Stomach smooth muscle (tissue), 2 donors: Measurements from ENCODE around the gene PHACTR1.

Experiments
- H3K27ac ChIP-seq: one replicate; pipeline ENCODE4 v1.7.0; 2013; ENCODE audit warnings: mild to moderate bottlenecking, low read length, inconsistent platforms
- H3K27me3 ChIP-seq, 2 donors: one replicate each; pipeline ENCODE4 v1.7.0; 2013; ENCODE audit warnings: low read length in 2 of 2; ENCODE audit not compliant: insufficient read depth in 2 of 2, control insufficient read depth in 1 of 2
- H3K36me3 ChIP-seq, 2 donors: one replicate each; pipeline ENCODE4 v1.7.0; 2013; ENCODE audit warnings: low read length in 2 of 2; ENCODE audit not compliant: control insufficient read depth in 2 of 2, insufficient read depth in 2 of 2
- H3K4me1 ChIP-seq: one replicate; pipeline ENCODE4 v1.7.0; 2013; ENCODE audit warnings: low read length; ENCODE audit not compliant: control insufficient read depth, insufficient read depth
- H3K4me3 ChIP-seq, 2 donors: one replicate each; pipeline ENCODE4 v1.7.0; 2013; ENCODE audit warnings: low read length in 2 of 2
- H3K9ac ChIP-seq, 2 donors: one replicate each; pipeline ENCODE4 v1.7.0; 2013; ENCODE audit warnings: low read length in 2 of 2, mild to moderate bottlenecking in 1 of 2
- H3K9me3 ChIP-seq, 2 donors: one replicate each; pipeline ENCODE4 v1.7.0; 2013; ENCODE audit warnings: low read length in 2 of 2; ENCODE audit not compliant: control insufficient read depth in 2 of 2
- donor health status: healthy.
- donor health status: Pancreatic carcinoma.

Gene PHACTR1

GRCh38 chr6:12716298-12716916 lies at the start of gene PHACTR1:
Gene PHACTR1 (plus strand): TSS chr6:12716767.
- Histone ChIP-seq H3K27ac (no peak within 1 kb of the TSS), H3K4me3 (no peak within 1 kb of the TSS), H3K9me3 (no peaks in the 10 kb centered on the region), H3K9ac (no peak within 1 kb of the TSS), H3K27me3 (peaks cover 20 to 21% of the 10 kb centered on the region in 2 donors), H3K36me3 (no peaks in the 10 kb centered on the region), H3K4me1 (no peaks in the 10 kb centered on the region)

GRCh38 chr6:12666886-12667285 lies 49.7 kb upstream of the PHACTR1 start:
- no peaks in the 10 kb centered on the region for H3K36me3 ChIP-seq
- no peaks in the 10 kb centered on the region for H3K9me3 ChIP-seq
- no peak overlapping the region for H3K9ac ChIP-seq

DNA sequence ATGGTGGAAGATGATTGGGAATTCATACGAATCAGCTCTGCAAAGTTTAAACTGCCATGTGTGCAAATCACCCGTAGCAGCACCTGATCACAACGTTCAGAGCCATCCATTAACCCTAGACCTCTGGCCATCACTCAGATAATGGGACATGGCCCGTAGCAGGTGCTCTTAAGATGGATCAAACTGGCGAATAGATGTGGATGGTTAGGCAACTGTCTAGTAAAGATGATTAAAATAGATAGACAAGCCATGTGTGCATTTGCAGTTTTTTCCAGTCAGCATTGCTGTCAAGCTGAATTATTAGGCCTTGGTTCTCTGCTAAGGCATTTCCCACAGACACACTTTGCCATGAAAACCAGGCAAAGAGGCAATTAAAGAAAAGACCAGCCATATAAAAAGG lies 40.6 kb upstream of the PHACTR1 start:
- no peaks in the 10 kb centered on the region for H3K9me3 ChIP-seq
- H3K27ac ChIP-seq, result no peak overlapping the region
- H3K9ac ChIP-seq, result no peak overlapping the region
- no peaks in the 10 kb centered on the region for H3K4me1 ChIP-seq
- peaks cover 0 to 5% of the 10 kb centered on the region in 2 donors for H3K27me3 ChIP-seq
- H3K36me3 ChIP-seq, result no peaks in the 10 kb centered on the region
- no peak overlapping the region for H3K4me3 ChIP-seq

More at GRCh38 chr6:12666886-12667285, 49.7 kb upstream of the PHACTR1 start:
- Histone ChIP-seq H3K27ac (no peak overlapping the region), H3K4me3 (no peak overlapping the region), H3K4me1 (no peaks in the 10 kb centered on the region), H3K27me3 (no peaks in the 10 kb centered on the region)

- H3K9me3 ChIP-seq, result no peaks in the 10 kb centered on the region
- H3K4me1 ChIP-seq, result no peaks in the 10 kb centered on the region
- H3K27ac ChIP-seq, result no peak overlapping the region
- no peak overlapping the region for H3K9ac ChIP-seq
- H3K4me3 ChIP-seq, result no peak overlapping the region
- H3K27me3 ChIP-seq, result peaks cover 0 to 5% of the 10 kb centered on the region in 2 donors
- H3K36me3 ChIP-seq, result no peaks in the 10 kb centered on the region
Observed at GRCh38 chr6:12679341-12679740, 37.2 kb upstream of the PHACTR1 start.

GRCh38 chr6:12693122-12693521 lies 23.4 kb upstream of the PHACTR1 start:
- Histone ChIP-seq H3K9ac (no peak overlapping the region), H3K9me3 (no peaks in the 10 kb centered on the region)

DNA sequence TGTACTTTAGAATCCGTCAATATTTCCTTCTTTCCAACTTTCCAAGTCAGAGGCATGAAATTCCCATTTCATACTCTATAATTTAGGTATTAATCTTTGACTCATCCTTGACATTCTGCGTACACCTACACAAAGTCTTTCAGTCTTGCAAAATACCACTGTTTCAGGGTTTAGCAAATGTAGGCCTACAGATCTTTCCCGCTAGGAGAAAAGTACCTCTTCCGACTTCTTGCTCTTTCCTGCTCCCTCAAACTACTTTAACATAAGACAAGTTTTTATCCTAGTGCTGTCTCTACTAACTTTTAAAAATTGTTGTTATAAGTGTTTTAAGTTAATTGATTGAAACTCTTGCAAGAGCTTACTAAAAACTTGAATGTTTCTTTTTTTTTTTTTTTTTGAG lies 18.3 kb upstream of the PHACTR1 start:
- no peaks in the 10 kb centered on the region for H3K36me3 ChIP-seq
- H3K4me3 ChIP-seq, result no peak overlapping the region
- H3K9me3 ChIP-seq, result no peaks in the 10 kb centered on the region
- no peaks in the 10 kb centered on the region for H3K27me3 ChIP-seq
- no peaks in the 10 kb centered on the region for H3K4me1 ChIP-seq
- H3K9ac ChIP-seq, result no peak overlapping the region
- no peak overlapping the region for H3K27ac ChIP-seq

More at GRCh38 chr6:12693122-12693521, 23.4 kb upstream of the PHACTR1 start:
- Histone ChIP-seq H3K4me3 (no peak overlapping the region), H3K27ac (no peak overlapping the region), H3K36me3 (no peaks in the 10 kb centered on the region), H3K27me3 (no peaks in the 10 kb centered on the region), H3K4me1 (no peaks in the 10 kb centered on the region)

DNA sequence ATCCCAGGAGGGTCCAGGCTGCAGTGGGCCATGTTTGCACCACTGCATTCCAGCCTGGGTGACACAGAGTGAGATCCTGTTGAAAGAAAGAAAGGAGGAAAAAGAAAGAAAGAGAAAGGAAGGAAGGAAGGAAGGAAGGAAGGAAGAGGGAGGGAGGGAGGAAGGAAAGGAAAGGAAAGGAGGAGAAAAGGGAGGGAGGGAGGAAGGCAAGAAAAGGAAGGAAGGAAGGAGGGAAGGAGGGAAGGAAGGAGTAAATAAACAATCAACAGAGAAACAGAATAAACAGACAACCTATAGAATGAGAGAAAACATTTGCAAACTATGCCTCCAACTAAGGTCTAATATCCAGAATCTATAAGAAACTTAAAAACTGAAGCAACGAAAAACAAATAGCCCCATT lies 11.6 kb upstream of the PHACTR1 start:
- peaks cover 0 to 3% of the 10 kb centered on the region in 2 donors for H3K27me3 ChIP-seq
- no peak overlapping the region for H3K4me3 ChIP-seq
- H3K4me1 ChIP-seq, result no peaks in the 10 kb centered on the region
- no peaks in the 10 kb centered on the region for H3K9me3 ChIP-seq
- H3K27ac ChIP-seq, result no peak overlapping the region
- H3K36me3 ChIP-seq, result no peaks in the 10 kb centered on the region
- H3K9ac ChIP-seq, result no peak overlapping the region

DNA sequence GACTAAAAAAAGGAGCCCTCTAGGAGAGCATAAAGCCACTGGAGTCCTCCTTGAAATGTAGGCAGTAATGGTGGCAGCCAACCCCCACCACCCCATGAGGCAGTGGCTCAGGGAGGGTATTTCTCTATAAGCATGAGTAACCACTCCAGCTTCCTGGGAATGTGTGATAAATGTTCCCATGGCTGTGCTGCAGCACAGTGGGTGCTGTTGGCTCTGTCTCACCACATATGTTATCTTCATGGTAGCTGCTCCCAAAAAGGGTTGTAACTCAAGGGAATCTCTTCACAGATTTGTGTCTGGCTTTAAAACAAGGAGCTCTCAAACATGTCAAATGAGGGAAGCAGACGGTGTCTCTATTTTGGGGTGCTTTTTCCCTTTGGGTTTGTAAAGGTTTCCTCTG lies 7.5 kb upstream of the PHACTR1 start:
- Histone ChIP-seq H3K9me3 (no peaks in the 10 kb centered on the region), H3K27ac (no peak overlapping the region), H3K4me3 (no peak overlapping the region), H3K36me3 (no peaks in the 10 kb centered on the region), H3K9ac (no peak overlapping the region), H3K27me3 (peaks cover 0 to 3% of the 10 kb centered on the region in 2 donors), H3K4me1 (no peaks in the 10 kb centered on the region)

GRCh38 chr6:12709556-12710232 lies 6.9 kb upstream of the PHACTR1 start:
- H3K27me3 ChIP-seq, result peaks cover 0 to 3% of the 10 kb centered on the region in 2 donors
- H3K9ac ChIP-seq, result no peak overlapping the region
- no peaks in the 10 kb centered on the region for H3K36me3 ChIP-seq
- H3K4me1 ChIP-seq, result no peaks in the 10 kb centered on the region
- no peak overlapping the region for H3K4me3 ChIP-seq
- no peaks in the 10 kb centered on the region for H3K9me3 ChIP-seq
- no peak overlapping the region for H3K27ac ChIP-seq

DNA sequence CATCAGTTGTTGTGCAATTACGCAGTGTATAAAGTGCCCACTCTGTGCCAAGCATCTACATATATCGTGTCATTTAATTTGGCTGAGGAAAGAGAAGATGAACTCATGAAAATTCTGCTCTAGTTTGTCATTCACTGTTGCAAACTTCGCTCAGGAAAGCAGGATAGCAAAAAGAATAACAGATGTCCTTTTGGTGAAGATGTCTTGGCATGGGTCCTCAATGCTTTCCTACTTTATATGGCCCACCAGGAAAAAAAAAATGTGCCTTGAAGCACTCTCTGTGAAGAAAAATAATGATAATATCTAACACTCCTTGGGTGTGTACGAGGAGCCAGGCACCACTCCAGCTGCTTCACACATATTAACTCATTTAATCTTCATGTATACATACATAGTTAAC lies 5.6 kb upstream of the PHACTR1 start:
- Histone ChIP-seq H3K4me1 (no peaks in the 10 kb centered on the region), H3K9me3 (no peaks in the 10 kb centered on the region), H3K27ac (no peak overlapping the region), H3K9ac (no peak overlapping the region), H3K4me3 (no peak overlapping the region), H3K36me3 (no peaks in the 10 kb centered on the region), H3K27me3 (peaks cover 0 to 6% of the 10 kb centered on the region in 2 donors)

DNA sequence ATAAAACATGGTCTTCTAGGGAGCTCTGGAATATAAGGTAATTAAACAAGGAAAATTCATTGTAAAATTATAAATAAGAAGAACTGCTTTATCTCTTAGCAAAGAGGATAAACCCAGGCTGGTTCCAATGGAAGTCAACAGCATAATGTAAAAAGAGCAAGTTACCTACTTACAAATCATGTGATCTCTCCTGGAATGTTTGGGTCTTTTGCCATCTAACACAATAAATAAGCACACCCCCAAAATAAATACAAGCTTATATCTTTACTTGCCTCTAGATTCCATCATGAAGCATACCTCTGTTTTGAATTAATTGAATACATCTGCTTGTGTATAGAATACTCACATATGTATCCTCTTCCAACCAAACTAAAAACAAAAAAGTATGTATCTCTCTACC lies 2.5 kb upstream of the PHACTR1 start:
- Histone ChIP-seq H3K9me3 (no peaks in the 10 kb centered on the region), H3K27ac (no peak overlapping the region), H3K27me3 (peaks cover 12 to 20% of the 10 kb centered on the region in 2 donors), H3K36me3 (no peaks in the 10 kb centered on the region), H3K4me1 (no peaks in the 10 kb centered on the region), H3K9ac (no peak overlapping the region), H3K4me3 (no peak overlapping the region)
